OCI-LY7 (cell line): ENCODE measurements around the gene UBE2H. TPM values are rescaled to one million over a fixed set of nuclear protein-coding genes. Genes with fewer than 3 reads are reported as not detected.
"Not testable (repeated sequence)": the region's sequence is repeated elsewhere in the genome, so short reads cannot be mapped to it uniquely, and the experiment has no call there.

Experiments
- BruUV-seq: library from RNA; stranded (reverse); fragments of 400-500 nt; replicated peaks from 2 replicates; lab custom pipeline; 2021; lab: Mats Ljungman, UMichigan
- CTCF ChIA-PET: fragments of 300-600 bp; sonication (Branson Sonifier 250); formaldehyde crosslinking; loops from one replicate; lab custom pipeline; 2022; ENCODE audit warnings: antibody characterized with exemption; ENCODE audit not compliant: unreplicated experiment; lab: Charles Lee
- POLR2A ChIA-PET: fragments of 300-600 bp; sonication (Branson Sonifier 250); formaldehyde crosslinking; loops from one replicate; lab custom pipeline; 2022; ENCODE audit warnings: antibody characterized with exemption; lab: Charles Lee
- DNase-seq: peaks from one replicate; pipeline ENCODE4 v3.0.0-alpha.2; 2015; ENCODE audit warnings: low spot score
- H2AFZ ChIP-seq: fragments of 200-600 bp; sonication (generic), shearing (Covaris generic); 2 replicates; pipeline ENCODE4 v1.6.1; 2014; ENCODE audit warnings: mild to moderate bottlenecking, antibody characterized with exemption, low read length, moderate library complexity
- H3K27ac ChIP-seq: fragments of 200-600 bp; sonication (generic); 2 replicates; pipeline ENCODE4 v1.5.1; 2014; ENCODE audit warnings: mixed run types, low read depth, mild to moderate bottlenecking, moderate library complexity, low read length, inconsistent platforms; ENCODE audit not compliant: poor library complexity, severe bottlenecking
- H3K36me3 ChIP-seq: fragments of 200-600 bp; sonication (generic); 2 replicates; pipeline ENCODE4 v1.6.1; 2014; ENCODE audit warnings: mild to moderate bottlenecking, antibody characterized with exemption, low read length, moderate library complexity, mixed read lengths; ENCODE audit not compliant: insufficient read depth
- H3K4me1 ChIP-seq: fragments of 200-600 bp; sonication (generic); 2 replicates; pipeline ENCODE4 v1.5.1; 2014; ENCODE audit warnings: mild to moderate bottlenecking, low read length; ENCODE audit not compliant: insufficient read depth, poor library complexity, severe bottlenecking
- H3K4me2 ChIP-seq: fragments of 200-600 bp; sonication (generic); 2 replicates; pipeline ENCODE4 v1.6.1; 2014; ENCODE audit warnings: mild to moderate bottlenecking, low read length
- H3K4me3 ChIP-seq: fragments of 200-600 bp; sonication (generic); 2 replicates; pipeline ENCODE4 v1.5.1; 2014; ENCODE audit warnings: mild to moderate bottlenecking, low read depth, low read length; ENCODE audit not compliant: poor library complexity, severe bottlenecking
- H3K79me2 ChIP-seq: fragments of 200-600 bp; sonication (generic); 2 replicates; pipeline ENCODE4 v1.6.1; 2016; ENCODE audit warnings: low read depth, mild to moderate bottlenecking, low read length, moderate library complexity, mixed read lengths; ENCODE audit not compliant: insufficient read depth
- H3K9me2 ChIP-seq: fragments of 200-600 bp; sonication (generic); 2 replicates; pipeline ENCODE4 v1.6.1; 2016; ENCODE audit warnings: mild to moderate bottlenecking, low read length, mixed read lengths; ENCODE audit not compliant: insufficient read depth
- H3K9me3 ChIP-seq: fragments of 200-600 bp; sonication (generic); 2 replicates; pipeline ENCODE4 v1.6.1; 2014; ENCODE audit warnings: mild to moderate bottlenecking, mixed run types, low read length, mixed read lengths
- H4K20me1 ChIP-seq: fragments of 200-600 bp; sonication (generic); 2 replicates; pipeline ENCODE4 v1.6.1; 2014; ENCODE audit warnings: mild to moderate bottlenecking, antibody characterized with exemption, low read length, moderate library complexity, mixed read lengths; ENCODE audit not compliant: insufficient read depth
- EZH2phosphoT487 ChIP-seq: fragments of 200-600 bp; sonication (generic); IDR thresholded peaks from 2 replicates; pipeline ENCODE4 v1.6.1; 2018; ENCODE audit warnings: low read depth, borderline replicate concordance, mild to moderate bottlenecking, mixed run types, antibody characterized with exemption, low read length, moderate library complexity, mixed read lengths
- intact Hi-C: fragments of 100-400 bp; cut with micrococcal nuclease; formaldehyde crosslinking; loops from one replicate; pipeline ENCODE4 v1.10.0; 2022; ENCODE audit not compliant: unreplicated experiment
- total RNA-seq, 2 experiments: library from RNA; depleted of rRNA in 1 of 2; stranded (reverse); fragments of >200 nt in 1 of 2; shearing (Covaris generic) in 1 of 2; gene quantifications; 2 replicates each; pipeline ENCODE4 v1.2.3, GENCODE V29; 2014 to 2022
- TF ChIP-seq, protein P1 (sequence below): fragments of 200-600 bp; sonication (generic); conservative IDR thresholded peaks from 2 replicates; pipeline ENCODE4 v1.5.1; 2014; ENCODE audit warnings: mild to moderate bottlenecking, antibody characterized with exemption, low read length, moderate library complexity, mixed read lengths

UBE2H gene
- total RNA-seq, 2 experiments from 2014 or later = 12.7 to 35.3 TPM

DNA sequence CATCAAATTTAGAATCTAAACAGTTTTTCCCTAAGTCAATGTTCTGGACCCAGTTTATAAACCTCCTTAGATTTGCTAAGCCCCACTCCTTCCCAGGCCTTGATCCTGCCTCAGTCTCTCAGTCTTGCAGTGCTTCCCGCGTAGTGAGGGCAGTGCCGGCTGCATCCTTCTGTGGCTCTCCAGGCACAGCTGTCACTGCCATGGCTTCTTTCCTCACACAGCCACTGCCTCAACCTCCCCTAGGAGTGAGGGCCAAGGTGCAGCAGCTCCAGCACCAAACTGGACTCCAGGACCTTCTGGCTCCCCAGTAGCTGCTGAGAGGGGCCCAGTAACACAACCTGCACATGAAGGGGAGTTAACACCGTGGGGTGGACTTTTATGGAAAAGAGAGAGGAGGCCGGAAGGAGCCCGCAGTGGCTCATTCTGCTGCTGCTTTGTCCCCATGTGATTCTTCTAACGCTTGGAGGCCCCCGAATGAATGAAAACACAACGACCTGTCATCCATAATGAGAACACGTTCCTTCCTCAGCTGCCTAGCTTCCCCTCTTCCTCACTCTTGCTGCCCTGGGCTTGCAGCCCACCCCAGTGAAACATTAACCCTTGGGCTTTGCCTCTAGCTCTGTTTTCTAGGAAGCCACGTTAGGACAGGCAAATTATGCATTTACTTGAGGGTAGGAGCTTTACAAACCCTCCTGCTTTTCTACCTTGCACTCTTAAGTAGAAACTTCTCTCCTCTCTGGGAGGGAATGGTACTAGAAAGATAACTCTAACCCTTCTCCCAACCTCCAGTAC, 16.0 kb upstream of the UBE2H start:
- CTCF ChIA-PET = no interaction called here
- no peaks in the 10 kb centered on the region for H3K9me2 ChIP-seq
- no peak for DNase-seq

DNA sequence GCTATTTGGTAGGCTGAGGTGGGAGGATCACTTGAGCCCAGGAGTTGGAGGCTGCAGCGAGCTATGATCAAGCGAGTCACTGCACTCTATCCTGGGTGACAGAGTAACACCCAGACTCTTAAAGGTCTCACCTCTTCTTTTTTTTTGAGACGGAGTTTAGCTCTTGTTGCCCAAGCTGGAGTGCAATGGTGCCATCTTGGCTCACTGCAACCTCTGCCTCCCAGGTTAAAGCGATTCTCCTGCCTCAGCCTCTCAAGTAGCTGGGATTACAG, 7.4 kb upstream of the UBE2H start:
- BruUV-seq, H3K36me3 ChIP-seq, H3K27ac ChIP-seq, CTCF ChIA-PET, H3K9me2 ChIP-seq, H2AFZ ChIP-seq, H4K20me1 ChIP-seq, H3K4me2 ChIP-seq, H3K4me1 ChIP-seq, H3K79me2 ChIP-seq, intact Hi-C loops, H3K4me3 ChIP-seq, H3K9me3 ChIP-seq, DNase-seq: not testable (repeated sequence)
- POLR2A ChIA-PET = interaction anchor here (1.1 kb wide), 1 partner anchor 8 kb away, joined by 4 read pairs; no protein-coding TSS in a partner anchor

More for the DNA sequence above, 16.0 kb upstream of the UBE2H start:
- no peak overlapping the region for H3K4me3 ChIP-seq
- intact Hi-C loops = no loop called here
- no peak for TF ChIP-seq EZH2phosphoT487
- TF ChIP-seq, protein P1, sequence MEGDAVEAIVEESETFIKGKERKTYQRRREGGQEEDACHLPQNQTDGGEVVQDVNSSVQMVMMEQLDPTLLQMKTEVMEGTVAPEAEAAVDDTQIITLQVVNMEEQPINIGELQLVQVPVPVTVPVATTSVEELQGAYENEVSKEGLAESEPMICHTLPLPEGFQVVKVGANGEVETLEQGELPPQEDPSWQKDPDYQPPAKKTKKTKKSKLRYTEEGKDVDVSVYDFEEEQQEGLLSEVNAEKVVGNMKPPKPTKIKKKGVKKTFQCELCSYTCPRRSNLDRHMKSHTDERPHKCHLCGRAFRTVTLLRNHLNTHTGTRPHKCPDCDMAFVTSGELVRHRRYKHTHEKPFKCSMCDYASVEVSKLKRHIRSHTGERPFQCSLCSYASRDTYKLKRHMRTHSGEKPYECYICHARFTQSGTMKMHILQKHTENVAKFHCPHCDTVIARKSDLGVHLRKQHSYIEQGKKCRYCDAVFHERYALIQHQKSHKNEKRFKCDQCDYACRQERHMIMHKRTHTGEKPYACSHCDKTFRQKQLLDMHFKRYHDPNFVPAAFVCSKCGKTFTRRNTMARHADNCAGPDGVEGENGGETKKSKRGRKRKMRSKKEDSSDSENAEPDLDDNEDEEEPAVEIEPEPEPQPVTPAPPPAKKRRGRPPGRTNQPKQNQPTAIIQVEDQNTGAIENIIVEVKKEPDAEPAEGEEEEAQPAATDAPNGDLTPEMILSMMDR = no peak
- POLR2A ChIA-PET = no interaction called here
- H3K36me3 ChIP-seq = no peaks in the 10 kb centered on the region
- no peak overlapping the region for H3K4me2 ChIP-seq
- H3K79me2 ChIP-seq = no peaks in the 10 kb centered on the region
- H2AFZ ChIP-seq = no peak overlapping the region
- H3K9me3 ChIP-seq = no peaks in the 10 kb centered on the region
- no peaks in the 10 kb centered on the region for H4K20me1 ChIP-seq
- no TSS peak for BruUV-seq
- H3K4me1 ChIP-seq = no peaks in the 10 kb centered on the region
- H3K27ac ChIP-seq = no peak overlapping the region

GRCh38 chr7:129959471-129960203, 6.9 kb upstream of the UBE2H start:
- H4K20me1 ChIP-seq = no peaks in the 10 kb centered on the region
- no peak overlapping the region for H3K4me2 ChIP-seq
- H3K9me2 ChIP-seq = no peaks in the 10 kb centered on the region
- no peak overlapping the region for H2AFZ ChIP-seq
- no peaks in the 10 kb centered on the region for H3K9me3 ChIP-seq
- no peaks in the 10 kb centered on the region for H3K36me3 ChIP-seq
- BruUV-seq = no TSS peak
- no peak overlapping the region for H3K4me3 ChIP-seq
- ChIA-PET POLR2A (interaction anchor here (0.5 to 1.1 kb wide), 4 partner anchors 8 to 745 kb away, joined by 3 to 4 read pairs (median 3); no protein-coding TSS in a partner anchor), CTCF (interaction anchor here (0.6 kb wide), 1 partner anchor 54 kb away, joined by 3 read pairs; no protein-coding TSS in a partner anchor)
- H3K27ac ChIP-seq = no peak overlapping the region
- peaks cover 6% of the 10 kb centered on the region for H3K4me1 ChIP-seq
- intact Hi-C loops = no loop called here
- no peaks in the 10 kb centered on the region for H3K79me2 ChIP-seq
- TF ChIP-seq, protein P1 = no peak
- TF ChIP-seq EZH2phosphoT487 = no peak
- no peak for DNase-seq
